NT2/D1 (cell line): ENCODE measurements around the gene MATN3.

ENCODE experiments used
- DNase-seq: peaks from one replicate; pipeline ENCODE4 v3.0.0-alpha.2; 2011; ENCODE audit warnings: low read depth, low spot score
- H3K27me3 ChIP-seq: 2 replicates; pipeline ENCODE4 v1.6.0; 2011; ENCODE audit warnings: mild to moderate bottlenecking; ENCODE audit not compliant: insufficient read length, insufficient read depth
- H3K36me3 ChIP-seq: 2 replicates; pipeline ENCODE4 v1.6.1; 2011; ENCODE audit warnings: mild to moderate bottlenecking, low read length, mixed read lengths; ENCODE audit not compliant: insufficient read depth, insufficient read length
- H3K4me1 ChIP-seq: 2 replicates; pipeline ENCODE4 v1.5.1; 2011; ENCODE audit not compliant: insufficient read depth, insufficient read length
- H3K4me3 ChIP-seq: 2 replicates; pipeline ENCODE4 v1.5.1; 2011; ENCODE audit warnings: low read depth; ENCODE audit not compliant: insufficient read length
- H3K9ac ChIP-seq: 2 replicates; pipeline ENCODE4 v1.6.0; 2011; ENCODE audit warnings: low read depth; ENCODE audit not compliant: insufficient read length
- H3K9me3 ChIP-seq: 2 replicates; pipeline ENCODE4 v1.5.1; 2011; ENCODE audit warnings: mild to moderate bottlenecking, low read length; ENCODE audit not compliant: insufficient read depth
- SUZ12 ChIP-seq: IDR thresholded peaks from 2 replicates; pipeline ENCODE4 v1.6.1; 2011; ENCODE audit not compliant: insufficient read length, insufficient read depth; ENCODE audit errors: extremely low read depth
- YY1 ChIP-seq: IDR thresholded peaks from 2 replicates; pipeline ENCODE4 v1.6.1; 2011; ENCODE audit not compliant: insufficient read length, insufficient read depth
- ZNF274 ChIP-seq: IDR thresholded peaks from 2 replicates; pipeline ENCODE4 v1.6.1; 2011; ENCODE audit warnings: mild to moderate bottlenecking, low read depth, low read length

MATN3 gene

GRCh38 chr2:19944205-19944845 lies 68.1 kb downstream of the MATN3 start:
- no peaks in the 10 kb centered on the region for H3K27me3 ChIP-seq
- DNase-seq: peak; percentile 55
- TF ChIP-seq ZNF274: no peak
- TF ChIP-seq YY1: no peak
- no peak for TF ChIP-seq SUZ12
- no peaks in the 10 kb centered on the region for H3K9me3 ChIP-seq
- H3K4me1 ChIP-seq: no peaks in the 10 kb centered on the region
- peaks cover 29% of the 10 kb centered on the region for H3K36me3 ChIP-seq
- no peak overlapping the region for H3K4me3 ChIP-seq
- no peak overlapping the region for H3K9ac ChIP-seq

- Histone ChIP-seq H3K9ac (no peak overlapping the region), H3K4me1 (no peaks in the 10 kb centered on the region), H3K9me3 (no peaks in the 10 kb centered on the region), H3K4me3 (no peak overlapping the region), H3K27me3 (no peaks in the 10 kb centered on the region), H3K36me3 (peaks cover 30% of the 10 kb centered on the region)
- TF ChIP-seq SUZ12: no peak
- TF ChIP-seq ZNF274: no peak
- no peak for TF ChIP-seq YY1
- DNase-seq: no peak
Measured at GRCh38 chr2:19943189-19943588, 69.3 kb downstream of the MATN3 start.

- no peaks in the 10 kb centered on the region for H3K27me3 ChIP-seq
- H3K36me3 ChIP-seq: peaks cover 38% of the 10 kb centered on the region
- no peaks in the 10 kb centered on the region for H3K4me1 ChIP-seq
- no peak for DNase-seq
- no peaks in the 10 kb centered on the region for H3K9me3 ChIP-seq
- no peak overlapping the region for H3K9ac ChIP-seq
- H3K4me3 ChIP-seq: no peak overlapping the region
- TF ChIP-seq YY1: no peak
- no peak for TF ChIP-seq SUZ12
Measured at GRCh38 chr2:19942199-19942598, 70.3 kb downstream of the MATN3 start.
